Activated CD8-positive, alpha-beta T cell treated with anti-CD3 and anti-CD28 coated beads for 36 hours (primary cell): ENCODE measurements around the gene URB1. TPM values are rescaled to one million over a fixed set of nuclear protein-coding genes. Genes with fewer than 3 reads are reported as not detected.

Experiments used
- ATAC-seq: fragments of 200-7000 bp; cut with Tn5 transposase; one replicate; pipeline ENCODE4 v1.10.0; 2021; ENCODE audit warnings: mild to moderate bottlenecking, moderate library complexity
- CTCF ChIA-PET: fragments of 350-600 bp; sonication (Branson Sonifier 250); formaldehyde crosslinking; loops from one replicate; lab custom pipeline; 2021; ENCODE audit warnings: antibody characterized with exemption; lab: Charles Lee
- POLR2A ChIA-PET: fragments of 350-600 bp; sonication (Branson Sonifier 250); formaldehyde crosslinking; loops from one replicate; lab custom pipeline; 2021; ENCODE audit warnings: antibody characterized with exemption; lab: Charles Lee
- DNase-seq: peaks from one replicate; pipeline ENCODE4 v3.0.0-alpha.2; 2020
- H3K27ac Mint-ChIP-seq: one replicate; pipeline ENCODE4 v1.8.0; 2021; ENCODE audit warnings: mild to moderate bottlenecking, mixed read lengths
- H3K27me3 Mint-ChIP-seq: one replicate; pipeline ENCODE4 v1.8.0; 2021; ENCODE audit warnings: mixed read lengths
- H3K36me3 Mint-ChIP-seq: one replicate; pipeline ENCODE4 v1.8.0; 2021; ENCODE audit warnings: low read depth, mixed read lengths
- H3K4me1 Mint-ChIP-seq: one replicate; pipeline ENCODE4 v1.8.0; 2021; ENCODE audit warnings: low read depth, mixed read lengths
- H3K4me3 Mint-ChIP-seq: one replicate; pipeline ENCODE4 v1.8.0; 2021; ENCODE audit warnings: mild to moderate bottlenecking, moderate library complexity, mixed read lengths
- H3K9me3 Mint-ChIP-seq: one replicate; pipeline ENCODE4 v1.8.0; 2021; ENCODE audit warnings: mixed read lengths
- intact Hi-C: fragments of 100-400 bp; cut with micrococcal nuclease; formaldehyde crosslinking; loops from one replicate; pipeline ENCODE4 v1.10.0; 2022
- total RNA-seq, 2 experiments: library from RNA; stranded (reverse); gene quantifications; one replicate each; pipeline ENCODE4 v1.2.3, GENCODE V29; 2021
- TF ChIP-seq, protein P1 (sequence below): fragments of 200-600 bp; IDR thresholded peaks from one replicate; pipeline ENCODE4 v1.8.0; 2022; ENCODE audit warnings: antibody characterized with exemption, mild to moderate bottlenecking

URB1 gene
- total RNA-seq, 2 experiments from 2014 or later: 30.9 to 31.8 TPM

DNA sequence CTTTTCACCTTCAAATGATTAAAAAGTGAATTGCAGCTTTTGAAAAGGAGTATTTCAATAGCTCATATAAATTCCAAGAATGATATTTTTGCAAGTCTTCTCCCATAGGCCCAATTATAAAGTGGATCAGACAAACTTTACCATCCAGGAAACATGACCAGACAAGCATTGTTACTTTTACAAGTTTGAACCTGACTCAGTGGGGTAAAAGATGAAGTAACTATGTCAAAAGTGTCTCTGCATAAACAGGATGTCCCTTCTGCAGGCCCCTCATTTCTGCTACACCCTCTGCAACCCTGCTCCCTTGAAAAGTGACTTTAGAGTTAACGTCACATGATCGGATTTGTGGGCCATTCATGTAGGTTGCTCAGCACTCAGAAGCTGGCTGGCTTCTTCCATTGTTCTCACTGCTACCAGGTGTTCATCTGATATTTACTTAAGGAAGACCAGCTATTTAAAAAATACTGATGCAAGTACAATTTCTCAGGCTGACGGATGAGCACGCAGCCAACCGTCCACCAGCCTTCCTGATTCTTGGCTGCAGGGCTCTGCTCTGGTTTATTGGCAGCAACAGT is 32.3 kb downstream of the URB1 start:
- POLR2A ChIA-PET: no interaction called here
- Mint-ChIP-seq H3K36me3 (peaks cover 66% of the 10 kb centered on the region), H3K9me3 (no peaks in the 10 kb centered on the region), H3K27me3 (no peaks in the 10 kb centered on the region), H3K4me3 (no peak overlapping the region), H3K4me1 (no peaks in the 10 kb centered on the region), H3K27ac (no peak overlapping the region)
- intact Hi-C loops: no loop called here
- DNase-seq: no peak
- ATAC-seq: no peak
- CTCF ChIA-PET: no interaction called here
- TF ChIP-seq, protein P1, sequence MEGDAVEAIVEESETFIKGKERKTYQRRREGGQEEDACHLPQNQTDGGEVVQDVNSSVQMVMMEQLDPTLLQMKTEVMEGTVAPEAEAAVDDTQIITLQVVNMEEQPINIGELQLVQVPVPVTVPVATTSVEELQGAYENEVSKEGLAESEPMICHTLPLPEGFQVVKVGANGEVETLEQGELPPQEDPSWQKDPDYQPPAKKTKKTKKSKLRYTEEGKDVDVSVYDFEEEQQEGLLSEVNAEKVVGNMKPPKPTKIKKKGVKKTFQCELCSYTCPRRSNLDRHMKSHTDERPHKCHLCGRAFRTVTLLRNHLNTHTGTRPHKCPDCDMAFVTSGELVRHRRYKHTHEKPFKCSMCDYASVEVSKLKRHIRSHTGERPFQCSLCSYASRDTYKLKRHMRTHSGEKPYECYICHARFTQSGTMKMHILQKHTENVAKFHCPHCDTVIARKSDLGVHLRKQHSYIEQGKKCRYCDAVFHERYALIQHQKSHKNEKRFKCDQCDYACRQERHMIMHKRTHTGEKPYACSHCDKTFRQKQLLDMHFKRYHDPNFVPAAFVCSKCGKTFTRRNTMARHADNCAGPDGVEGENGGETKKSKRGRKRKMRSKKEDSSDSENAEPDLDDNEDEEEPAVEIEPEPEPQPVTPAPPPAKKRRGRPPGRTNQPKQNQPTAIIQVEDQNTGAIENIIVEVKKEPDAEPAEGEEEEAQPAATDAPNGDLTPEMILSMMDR: no peak

DNA sequence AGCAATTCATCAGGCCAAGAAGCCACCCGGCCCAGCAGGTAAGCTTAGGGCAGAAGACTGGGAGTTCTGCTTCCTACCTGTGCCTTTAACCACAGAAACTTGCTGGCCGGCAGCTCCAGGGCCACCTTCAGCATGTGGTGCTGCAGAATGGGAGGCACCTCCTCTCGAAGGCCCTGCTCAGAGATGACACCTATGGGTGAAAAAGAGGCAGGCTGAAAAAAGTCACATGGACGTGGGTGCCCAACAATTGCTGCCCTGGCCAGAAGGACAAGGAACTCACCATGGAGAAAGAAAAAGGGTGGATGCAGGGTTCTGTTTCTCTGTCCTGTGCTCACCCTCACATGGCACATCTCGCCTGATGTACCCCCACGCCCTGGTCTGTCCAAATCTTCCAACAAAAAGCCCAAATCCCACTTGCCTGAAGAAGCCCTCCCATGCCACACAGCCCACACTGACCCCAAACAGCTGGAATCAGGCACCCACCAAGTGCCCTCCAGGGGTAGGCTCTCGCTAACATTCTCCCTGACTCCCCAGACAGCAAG is 33.0 kb downstream of the URB1 start:
- H3K9me3 Mint-ChIP-seq: no peaks in the 10 kb centered on the region
- peaks cover 68% of the 10 kb centered on the region for H3K36me3 Mint-ChIP-seq
- H3K27ac Mint-ChIP-seq: no peak overlapping the region
- intact Hi-C loops: no loop called here
- no peaks in the 10 kb centered on the region for H3K4me1 Mint-ChIP-seq
- no peak for ATAC-seq
- ChIA-PET CTCF (interaction anchor here (0.6 to 1.1 kb wide), 2 partner anchors 24 to 454 kb away, joined by 3 read pairs; a partner anchor contains a TSS), POLR2A (no interaction called here)
- no peak for DNase-seq
- TF ChIP-seq, protein P1: no peak
- H3K27me3 Mint-ChIP-seq: no peaks in the 10 kb centered on the region
- no peak overlapping the region for H3K4me3 Mint-ChIP-seq

DNA sequence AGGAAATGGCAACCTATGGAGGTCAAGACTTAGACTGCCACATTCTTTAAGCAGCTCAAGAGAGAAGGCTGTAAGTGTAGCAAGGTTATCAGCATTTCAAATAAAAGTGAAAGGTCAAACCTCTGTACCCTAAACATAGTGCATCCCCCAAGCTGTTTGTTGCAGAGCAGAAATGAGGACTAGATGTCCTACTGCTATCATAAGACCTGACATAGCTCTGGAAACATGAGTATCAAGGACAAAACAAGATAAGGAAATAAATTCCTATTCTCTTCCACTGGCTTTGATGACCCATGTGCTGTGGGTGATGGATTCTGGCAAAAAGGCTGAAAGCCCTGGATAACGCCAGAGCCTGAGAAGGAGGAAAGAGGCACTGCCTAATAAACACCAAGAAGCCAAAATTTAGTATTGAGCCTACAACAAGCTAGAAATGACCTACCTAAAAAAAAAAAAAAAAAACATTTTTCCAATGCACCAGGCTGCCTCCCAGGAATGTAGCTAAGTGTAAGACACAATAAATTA is 35.9 kb downstream of the URB1 start:
- TF ChIP-seq, protein P1: no peak
- Mint-ChIP-seq H3K4me3 (no peak overlapping the region), H3K9me3 (no peaks in the 10 kb centered on the region), H3K27me3 (no peaks in the 10 kb centered on the region), H3K36me3 (peaks cover 75% of the 10 kb centered on the region), H3K4me1 (no peaks in the 10 kb centered on the region), H3K27ac (no peak overlapping the region)
- DNase-seq (no peak), ATAC-seq (no peak)
- intact Hi-C loops: no loop called here
- CTCF ChIA-PET: interaction anchor here (0.6 kb wide), 1 partner anchor 11 kb away, joined by 3 read pairs; no protein-coding TSS in a partner anchor
- POLR2A ChIA-PET: interaction anchor here (0.6 to 0.7 kb wide), 2 partner anchors 14 to 211 kb away, joined by 3 read pairs; no protein-coding TSS in a partner anchor

DNA sequence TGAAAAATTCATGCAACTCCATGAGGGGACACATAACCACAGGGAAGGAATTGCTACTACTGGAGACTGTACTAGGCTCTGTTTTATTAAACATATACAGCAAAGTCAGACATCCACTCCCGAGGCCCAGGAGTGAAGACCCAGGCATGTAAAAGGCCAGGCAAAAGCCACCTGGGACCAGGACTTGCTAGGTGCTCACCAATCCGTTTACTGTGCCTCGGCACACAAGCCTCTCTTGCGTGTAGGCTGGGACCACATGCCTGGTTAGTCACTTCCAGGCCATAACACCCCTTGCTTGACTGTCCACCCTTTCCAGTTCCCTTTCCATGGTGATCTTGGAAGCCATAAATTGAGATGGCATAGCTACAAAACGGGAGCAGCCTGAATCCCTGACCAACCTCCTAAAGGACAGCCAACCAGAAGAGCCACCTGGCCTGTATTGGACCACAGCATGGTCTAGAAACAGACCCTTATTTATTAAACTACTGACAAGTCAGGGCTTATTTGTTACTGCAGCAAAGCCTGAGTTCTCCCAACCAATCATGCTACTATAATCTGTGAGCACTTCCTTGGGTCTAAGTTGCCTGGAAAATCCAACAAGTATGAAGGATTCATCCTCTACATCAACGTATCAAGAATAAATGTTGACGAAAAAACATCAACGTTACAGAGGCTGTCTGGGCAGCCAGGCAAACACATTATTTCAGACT is 39.7 kb downstream of the URB1 start:
- Mint-ChIP-seq H3K9me3 (no peaks in the 10 kb centered on the region), H3K27ac (no peak overlapping the region)

More for the DNA sequence above, 39.7 kb downstream of the URB1 start:
- ChIA-PET CTCF (no interaction called here), POLR2A (no interaction called here)
- Mint-ChIP-seq H3K27me3 (no peaks in the 10 kb centered on the region), H3K4me3 (no peak overlapping the region), H3K36me3 (peaks cover 71% of the 10 kb centered on the region), H3K4me1 (no peaks in the 10 kb centered on the region)
- ATAC-seq (no peak), DNase-seq (no peak)
- TF ChIP-seq, protein P1: no peak
- intact Hi-C loops: no loop called here
